Measurements from ENCODE around the gene RAB30.

DNA sequence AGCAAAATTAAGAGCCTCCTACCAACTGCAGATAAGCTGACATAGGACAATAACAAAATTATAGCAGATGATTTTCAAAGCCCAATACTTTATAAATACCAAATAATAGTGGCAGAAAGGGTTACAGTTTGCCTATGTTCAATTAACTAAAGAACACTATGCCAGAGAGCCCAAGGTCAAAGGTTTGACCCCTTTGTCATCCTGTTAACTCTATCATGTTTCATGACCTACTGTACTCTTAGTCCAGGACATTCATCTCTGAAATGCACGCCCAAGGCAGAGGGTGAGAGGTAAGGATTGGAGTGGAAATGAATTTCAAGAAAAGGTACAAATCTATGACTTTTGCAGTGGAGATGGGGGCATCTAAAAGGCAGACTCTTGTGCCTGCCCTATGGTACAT, 99.6 kb downstream of the RAB30 start:
- TF ChIP-seq YY1 (IDR thresholded peaks at IDR 0.05; ENCODE audit: insufficient read depth, insufficient read length) (no peak), ZNF274 (IDR thresholded peaks at IDR 0.05; ENCODE audit: low read depth, low read length) (no peak), SUZ12 (IDR thresholded peaks at IDR 0.05; ENCODE audit: extremely low read depth, insufficient read depth, insufficient read length) (no peak)

Data from NT2/D1 (cell line).